GM12801 (cell line): ENCODE measurements around the gene LAMC2.

Experiments
- CTCF ChIP-seq: IDR thresholded peaks from one replicate; pipeline ENCODE4 v1.5.1; 2011; ENCODE audit warnings: control low read depth; ENCODE audit not compliant: insufficient read length; ENCODE audit errors: extremely low read depth

LAMC2 gene

GRCh38 chr1:183246436-183246835 is 60.4 kb downstream of the LAMC2 start:
- TF ChIP-seq CTCF = no peak

GRCh38 chr1:183247066-183247465 is 61.0 kb downstream of the LAMC2 start:
- no peak for TF ChIP-seq CTCF

- no peak for TF ChIP-seq CTCF
Observed at GRCh38 chr1:183247484-183247883, 61.4 kb downstream of the LAMC2 start.

GRCh38 chr1:183247931-183248330 is 61.9 kb downstream of the LAMC2 start:
- no peak for TF ChIP-seq CTCF

GRCh38 chr1:183248989-183249691 is 63.1 kb downstream of the LAMC2 start:
- no peak for TF ChIP-seq CTCF

- TF ChIP-seq CTCF = no peak
Observed at GRCh38 chr1:183249941-183250452, 63.9 kb downstream of the LAMC2 start.

GRCh38 chr1:183251101-183251958 is 65.3 kb downstream of the LAMC2 start:
- no peak for TF ChIP-seq CTCF
